ENCODE results near the gene ADORA1. TPM values are rescaled to one million over a fixed set of nuclear protein-coding genes. Genes with fewer than 3 reads are reported as not detected.

Gene ADORA1
- total and polyA plus RNA-seq, 2 of the 4 experiments (the other 2 are of a cell fraction): 0.36 to 0.56 TPM

GRCh38 chr1:203139976-203140475, 12.5 kb downstream of the ADORA1 start:
- no peak overlapping the region for H3K27ac ChIP-seq (ENCODE audit: insufficient read depth, low read length)
- peaks cover 2% of the 10 kb centered on the region; the same call in 1 of the 2 replicates for H3K9me3 ChIP-seq (ENCODE audit: control insufficient read depth, insufficient read depth, low read length)
- intact Hi-C loops (cut with micrococcal nuclease) (no loop called here), in situ Hi-C loops (cut with MboI; ENCODE audit: low sequenced_read_pairs) (no loop called here), dilution Hi-C loops (cut with HindIII; ENCODE audit: low sequenced_read_pairs, unreplicated experiment) (no loop called here)
- no peaks in the 10 kb centered on the region for H3K36me3 ChIP-seq (ENCODE audit: control insufficient read depth, insufficient read depth, low read length)
- H2BK20ac ChIP-seq (ENCODE audit: low read depth, low read length): no peak overlapping the region
- H3K23ac ChIP-seq (ENCODE audit: low read depth, low read length): no peak overlapping the region
- H3K4me3 ChIP-seq (ENCODE audit: insufficient read depth, low read depth, low read length): no peak overlapping the region
- ATAC-seq (ENCODE audit: low read depth) (no peak), DNase-seq (no peak)
- H2BK15ac ChIP-seq (ENCODE audit: low read depth, low read length): no peak overlapping the region
- H3K79me1 ChIP-seq (ENCODE audit: low read depth in 1 of 2, low read length in 2 of 2): no peaks in the 10 kb centered on the region
- no peaks in the 10 kb centered on the region for H3K9me1 ChIP-seq (ENCODE audit: insufficient read depth, low read length)
- peaks cover 46% of the 10 kb centered on the region for H3K27me3 ChIP-seq (ENCODE audit: control insufficient read depth, insufficient read depth, low read length)
- WGBS, 2 experiments (ENCODE audit: extremely low coverage in 2 of 2, insufficient read length in 1 of 2): 33% methylated on average over 1 of the region's 8 CpGs; no CpG with 5 or more reads in 1 of the 2 experiments
- no peak overlapping the region for H4K8ac ChIP-seq (ENCODE audit: low read depth in 2 of 2, low read length in 2 of 2)
- no peaks in the 10 kb centered on the region for H4K20me1 ChIP-seq (ENCODE audit: insufficient read depth, low read length)
- no peak overlapping the region for H4K5ac ChIP-seq (ENCODE audit: low read depth, low read length)
- TF ChIP-seq RFX5 (IDR thresholded peaks at IDR 0.05; ENCODE audit: low read depth, low read length): no peak
- H4K91ac ChIP-seq (ENCODE audit: insufficient read depth, low read depth, low read length): no peak overlapping the region
- no peak overlapping the region for H3K4ac ChIP-seq (ENCODE audit: low read depth, low read length)
- no peak overlapping the region for H3K9ac ChIP-seq (ENCODE audit: low read depth, low read length)
- H3K14ac ChIP-seq (replicated peaks; ENCODE audit: low read depth, low read length): no peak overlapping the region
- no peak overlapping the region for H2BK5ac ChIP-seq (ENCODE audit: low read depth, low read length, poor library complexity, severe bottlenecking)
- H2AFZ ChIP-seq (replicated peaks; ENCODE audit: low read length, poor library complexity): no peak overlapping the region
- no peak overlapping the region for H2AK5ac ChIP-seq (ENCODE audit: low read depth, low read length)
- no peak overlapping the region for H2AK9ac ChIP-seq (replicated peaks; ENCODE audit: low read depth, low read length, poor library complexity)
- H3K4me1 ChIP-seq (ENCODE audit: control insufficient read depth, insufficient read depth, low read length): no peaks in the 10 kb centered on the region; the same call in 1 of the 2 replicates
- no peak overlapping the region for H2BK120ac ChIP-seq (ENCODE audit: low read depth, low read length)
- H3K4me2 ChIP-seq (ENCODE audit: low read depth, low read length): no peak overlapping the region
- ChIA-PET CTCF (no interaction called here), POLR2A (ENCODE audit: unreplicated experiment) (no interaction called here)
- no peak overlapping the region for H3K56ac ChIP-seq (ENCODE audit: extremely low read depth, insufficient read depth, low read length)
- BruUV-seq (replicated peaks): no TSS peak
- H3K18ac ChIP-seq (ENCODE audit: low read depth, low read length): no peak overlapping the region

Data from IMR-90 (cell line).